IPS DF 6.9 (cell line): ENCODE measurements around the gene ARG1.

ENCODE experiments used
- DNase-seq: peaks from one replicate; pipeline ENCODE4 v3.0.0-alpha.2; 2013; ENCODE audit warnings: low read depth, low spot score
- H3K27ac ChIP-seq: one replicate; pipeline ENCODE4 v1.5.1; 2013; ENCODE audit warnings: low read length, control low read depth
- H3K27me3 ChIP-seq: 2 replicates; pipeline ENCODE4 v1.6.1; 2013; ENCODE audit warnings: mild to moderate bottlenecking, low read length; ENCODE audit not compliant: control insufficient read depth, insufficient read depth
- H3K36me3 ChIP-seq: 2 replicates; pipeline ENCODE4 v1.6.1; 2013; ENCODE audit warnings: low read length; ENCODE audit not compliant: control insufficient read depth, insufficient read depth
- H3K4me1 ChIP-seq: 2 replicates; pipeline ENCODE4 v1.6.1; 2013; ENCODE audit warnings: low read length; ENCODE audit not compliant: control insufficient read depth, insufficient read depth
- H3K4me3 ChIP-seq: 2 replicates; pipeline ENCODE4 v1.5.1; 2013; ENCODE audit warnings: mild to moderate bottlenecking, low read length
- H3K9me3 ChIP-seq: 2 replicates; pipeline ENCODE4 v1.6.1; 2013; ENCODE audit warnings: low read length, inconsistent platforms; ENCODE audit not compliant: control insufficient read depth, insufficient read depth
- WGBS: extraction: QIAGEN DNeasy Blood & Tissue Kit; methylation state at CpG from one replicate; pipeline ENCODE4 v1.1.7; 2013; ENCODE audit warnings: mixed read lengths, missing lambda C conversion rate; ENCODE audit not compliant: insufficient read length, insufficient coverage; 5-methylcytosine and 5-hydroxymethylcytosine counted together

ARG1 gene

GRCh38 chr6:131549811-131550210 is 23.2 kb upstream of the ARG1 start:
- DNase-seq, result no peak
- Histone ChIP-seq H3K4me1 (no peaks in the 10 kb centered on the region), H3K27me3 (no peaks in the 10 kb centered on the region), H3K4me3 (no peak overlapping the region), H3K9me3 (no peaks in the 10 kb centered on the region), H3K27ac (no peak overlapping the region), H3K36me3 (no peaks in the 10 kb centered on the region)
- WGBS, result no CpG with 5 or more reads among the region's 2 CpGs

DNA sequence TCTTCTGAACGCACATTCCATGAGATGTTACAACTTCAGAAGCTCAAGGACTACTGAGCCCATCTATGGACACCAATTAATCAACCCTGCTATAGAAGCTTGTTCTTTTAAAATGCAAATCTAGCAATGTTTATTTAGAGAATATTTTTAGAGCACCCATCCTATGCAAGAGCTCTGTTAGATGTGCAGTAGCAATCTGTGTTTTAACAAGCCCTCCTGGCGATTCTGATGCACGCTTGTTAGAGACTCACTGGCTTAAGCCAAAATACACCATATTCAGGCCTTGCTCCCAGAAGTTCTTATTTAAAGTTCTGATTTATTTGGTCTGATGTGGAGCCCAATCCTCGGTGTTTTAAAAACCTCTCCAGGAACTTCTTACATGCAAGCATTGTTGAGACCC is 21.1 kb upstream of the ARG1 start:
- Histone ChIP-seq H3K9me3 (no peaks in the 10 kb centered on the region), H3K4me1 (no peaks in the 10 kb centered on the region), H3K27ac (no peak overlapping the region), H3K27me3 (no peaks in the 10 kb centered on the region), H3K4me3 (no peak overlapping the region), H3K36me3 (no peaks in the 10 kb centered on the region)
- WGBS, result no CpG with 5 or more reads among the region's 4 CpGs
- no peak for DNase-seq

DNA sequence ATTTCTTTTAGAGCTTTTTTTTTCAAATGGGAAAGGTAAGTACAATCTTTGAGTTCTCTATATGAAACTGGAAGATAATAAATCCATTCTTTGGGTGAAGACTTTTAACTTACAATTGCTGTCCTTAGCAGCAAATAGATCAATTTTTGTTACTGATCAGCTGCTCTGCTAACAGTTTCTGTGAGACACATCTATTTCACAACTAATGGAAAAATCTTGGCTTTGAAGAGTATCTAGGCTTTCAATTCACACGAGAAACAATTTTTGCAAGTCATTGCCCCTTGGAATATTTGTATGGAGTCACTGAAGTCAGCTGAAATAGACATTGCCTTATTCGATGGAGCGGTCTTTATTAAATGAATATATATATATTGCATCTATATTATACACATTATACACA is 20.5 kb upstream of the ARG1 start:
- H3K27ac ChIP-seq, result no peak overlapping the region
- H3K27me3 ChIP-seq, result no peaks in the 10 kb centered on the region
- no peak overlapping the region for H3K4me3 ChIP-seq
- no peak for DNase-seq
- H3K36me3 ChIP-seq, result no peaks in the 10 kb centered on the region
- H3K9me3 ChIP-seq, result no peaks in the 10 kb centered on the region
- H3K4me1 ChIP-seq, result no peaks in the 10 kb centered on the region
- WGBS, result no CpG with 5 or more reads among the region's 3 CpGs

- Histone ChIP-seq H3K27ac (no peak overlapping the region), H3K9me3 (no peaks in the 10 kb centered on the region), H3K4me3 (no peak overlapping the region), H3K4me1 (no peaks in the 10 kb centered on the region), H3K36me3 (no peaks in the 10 kb centered on the region), H3K27me3 (no peaks in the 10 kb centered on the region)
- no peak for DNase-seq
Measured at GRCh38 chr6:131555992-131556391, 17.0 kb upstream of the ARG1 start.

DNA sequence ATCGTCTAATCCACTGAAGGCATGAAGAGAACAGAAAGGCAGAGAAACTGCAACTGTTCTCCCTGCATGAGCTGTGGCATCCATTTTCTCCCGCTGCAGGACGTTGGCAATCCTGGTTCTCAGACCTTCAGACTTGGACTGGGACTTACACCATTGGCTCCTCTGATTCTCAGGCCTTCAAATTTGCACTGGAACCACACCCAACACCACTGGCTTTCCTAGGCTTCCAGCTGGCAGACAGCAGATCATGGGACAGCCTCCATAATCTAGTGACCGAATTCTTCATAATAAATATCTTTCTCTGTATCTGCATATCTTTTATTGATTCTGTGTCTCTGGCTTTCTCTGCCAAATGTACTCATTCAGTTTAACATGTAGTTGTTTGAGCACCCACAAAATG is 14.1 kb upstream of the ARG1 start:
- DNase-seq, result no peak
- no CpG with 5 or more reads among the region's 4 CpGs for WGBS

GRCh38 chr6:131561925-131562707 is 10.9 kb upstream of the ARG1 start:
- WGBS, result no CpG with 5 or more reads among the region's 4 CpGs

More for the DNA sequence above, 14.1 kb upstream of the ARG1 start:
- Histone ChIP-seq H3K27me3 (no peaks in the 10 kb centered on the region), H3K4me3 (no peak overlapping the region), H3K4me1 (no peaks in the 10 kb centered on the region), H3K27ac (no peak overlapping the region), H3K36me3 (no peaks in the 10 kb centered on the region), H3K9me3 (no peaks in the 10 kb centered on the region)

DNA sequence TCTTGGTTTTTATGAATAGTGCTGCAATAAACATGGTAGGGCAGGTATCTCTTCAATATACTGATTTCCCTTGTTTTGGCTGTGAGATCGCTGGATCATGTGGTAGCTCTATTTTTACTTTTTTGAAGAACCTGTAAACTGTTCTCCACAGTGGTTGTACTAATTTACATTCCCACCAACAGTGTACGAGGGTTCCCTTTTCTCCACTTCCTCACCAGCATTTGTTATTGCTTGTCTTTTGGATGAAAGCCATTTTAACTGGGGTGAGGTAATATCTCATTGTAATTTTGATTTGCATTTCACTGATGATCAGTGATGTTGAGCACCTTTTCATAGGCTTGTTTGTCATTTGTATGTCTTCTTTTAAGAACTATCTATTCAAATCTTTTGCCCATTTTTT is 8.0 kb upstream of the ARG1 start:
- no peaks in the 10 kb centered on the region for H3K36me3 ChIP-seq
- no peak overlapping the region for H3K4me3 ChIP-seq
- WGBS, result no CpG with 5 or more reads among the region's 2 CpGs
- no peak overlapping the region for H3K27ac ChIP-seq
- H3K4me1 ChIP-seq, result no peaks in the 10 kb centered on the region
- H3K27me3 ChIP-seq, result no peaks in the 10 kb centered on the region
- no peak for DNase-seq
- H3K9me3 ChIP-seq, result no peaks in the 10 kb centered on the region

More at GRCh38 chr6:131561925-131562707, 10.9 kb upstream of the ARG1 start:
- Histone ChIP-seq H3K27me3 (no peaks in the 10 kb centered on the region), H3K4me1 (no peaks in the 10 kb centered on the region), H3K9me3 (no peaks in the 10 kb centered on the region), H3K4me3 (no peak overlapping the region), H3K27ac (no peak overlapping the region), H3K36me3 (no peaks in the 10 kb centered on the region)
- no peak for DNase-seq

GRCh38 chr6:131568726-131569125 is 4.3 kb upstream of the ARG1 start:
- Histone ChIP-seq H3K27me3 (no peaks in the 10 kb centered on the region), H3K4me3 (no peak overlapping the region), H3K36me3 (no peaks in the 10 kb centered on the region), H3K27ac (no peak overlapping the region), H3K4me1 (no peaks in the 10 kb centered on the region), H3K9me3 (no peaks in the 10 kb centered on the region)
- WGBS, result no CpG with 5 or more reads among the region's 4 CpGs
- no peak for DNase-seq

DNA sequence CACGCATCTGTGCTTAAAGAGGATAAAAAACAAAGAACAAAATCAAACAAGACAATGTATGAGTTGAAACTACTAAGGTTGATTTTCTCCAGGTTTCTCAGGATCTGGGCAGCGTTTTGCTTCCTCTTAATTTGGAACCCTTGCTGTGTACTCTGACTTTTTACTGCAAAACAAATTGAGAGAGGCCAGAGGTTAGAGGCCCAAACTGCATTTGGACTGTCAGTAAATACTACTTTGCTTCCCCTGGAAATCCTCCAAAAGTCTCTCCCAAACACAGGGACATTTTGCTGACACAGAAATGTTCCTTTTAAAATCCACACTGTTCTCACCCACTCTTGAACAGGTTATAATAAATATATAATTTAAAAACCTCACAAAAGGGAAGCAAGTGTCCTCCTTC is 1.1 kb downstream of the ARG1 start:
- Histone ChIP-seq H3K27me3 (no peaks in the 10 kb centered on the region), H3K36me3 (no peaks in the 10 kb centered on the region), H3K4me1 (peaks cover 2% of the 10 kb centered on the region; the same call in 1 of the 2 replicates), H3K4me3 (no peak overlapping the region), H3K9me3 (no peaks in the 10 kb centered on the region), H3K27ac (no peak overlapping the region)
- no peak for DNase-seq
- no CpG with 5 or more reads among the region's 2 CpGs for WGBS

DNA sequence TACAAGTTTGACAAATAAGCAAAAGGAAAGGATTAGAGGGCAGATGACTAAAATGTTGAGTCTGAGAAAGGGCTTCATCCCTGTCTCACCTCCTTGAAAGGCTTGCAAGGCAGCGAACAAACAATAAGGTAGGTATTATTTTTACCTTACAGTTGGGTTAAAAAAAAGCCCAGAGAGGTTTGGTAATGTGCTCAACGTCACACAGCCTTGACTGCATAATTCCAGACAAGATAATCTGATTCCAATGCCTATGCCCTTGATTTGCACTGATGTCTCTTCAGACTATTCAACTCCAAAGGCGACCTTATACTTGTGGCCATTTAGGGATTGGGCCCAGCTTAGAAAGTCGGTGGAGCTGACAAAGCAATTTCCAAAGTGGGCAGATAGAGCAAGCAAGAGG is 1.7 kb downstream of the ARG1 start:
- DNase-seq, result no peak
- WGBS, result no CpG with 5 or more reads among the region's 4 CpGs
- H3K27ac ChIP-seq, result no peak overlapping the region
- H3K36me3 ChIP-seq, result no peaks in the 10 kb centered on the region
- no peaks in the 10 kb centered on the region for H3K27me3 ChIP-seq
- no peaks in the 10 kb centered on the region for H3K9me3 ChIP-seq
- H3K4me3 ChIP-seq, result no peak overlapping the region
- H3K4me1 ChIP-seq, result peaks cover 2% of the 10 kb centered on the region; the same call in 1 of the 2 replicates

- no CpG with 5 or more reads among the region's 5 CpGs for WGBS
- no peak overlapping the region for H3K27ac ChIP-seq
- no peaks in the 10 kb centered on the region for H3K36me3 ChIP-seq
- H3K4me3 ChIP-seq, result no peak overlapping the region
- H3K9me3 ChIP-seq, result no peaks in the 10 kb centered on the region
- DNase-seq, result no peak
- no peaks in the 10 kb centered on the region for H3K27me3 ChIP-seq
- H3K4me1 ChIP-seq, result peaks cover 2% of the 10 kb centered on the region; the same call in 1 of the 2 replicates
Measured at GRCh38 chr6:131575834-131576478, 2.9 kb downstream of the ARG1 start.
